ENCODE results near the gene CIROP.

Gene CIROP, protein sequence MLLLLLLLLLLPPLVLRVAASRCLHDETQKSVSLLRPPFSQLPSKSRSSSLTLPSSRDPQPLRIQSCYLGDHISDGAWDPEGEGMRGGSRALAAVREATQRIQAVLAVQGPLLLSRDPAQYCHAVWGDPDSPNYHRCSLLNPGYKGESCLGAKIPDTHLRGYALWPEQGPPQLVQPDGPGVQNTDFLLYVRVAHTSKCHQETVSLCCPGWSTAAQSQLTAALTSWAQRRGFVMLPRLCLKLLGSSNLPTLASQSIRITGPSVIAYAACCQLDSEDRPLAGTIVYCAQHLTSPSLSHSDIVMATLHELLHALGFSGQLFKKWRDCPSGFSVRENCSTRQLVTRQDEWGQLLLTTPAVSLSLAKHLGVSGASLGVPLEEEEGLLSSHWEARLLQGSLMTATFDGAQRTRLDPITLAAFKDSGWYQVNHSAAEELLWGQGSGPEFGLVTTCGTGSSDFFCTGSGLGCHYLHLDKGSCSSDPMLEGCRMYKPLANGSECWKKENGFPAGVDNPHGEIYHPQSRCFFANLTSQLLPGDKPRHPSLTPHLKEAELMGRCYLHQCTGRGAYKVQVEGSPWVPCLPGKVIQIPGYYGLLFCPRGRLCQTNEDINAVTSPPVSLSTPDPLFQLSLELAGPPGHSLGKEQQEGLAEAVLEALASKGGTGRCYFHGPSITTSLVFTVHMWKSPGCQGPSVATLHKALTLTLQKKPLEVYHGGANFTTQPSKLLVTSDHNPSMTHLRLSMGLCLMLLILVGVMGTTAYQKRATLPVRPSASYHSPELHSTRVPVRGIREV

DNA sequence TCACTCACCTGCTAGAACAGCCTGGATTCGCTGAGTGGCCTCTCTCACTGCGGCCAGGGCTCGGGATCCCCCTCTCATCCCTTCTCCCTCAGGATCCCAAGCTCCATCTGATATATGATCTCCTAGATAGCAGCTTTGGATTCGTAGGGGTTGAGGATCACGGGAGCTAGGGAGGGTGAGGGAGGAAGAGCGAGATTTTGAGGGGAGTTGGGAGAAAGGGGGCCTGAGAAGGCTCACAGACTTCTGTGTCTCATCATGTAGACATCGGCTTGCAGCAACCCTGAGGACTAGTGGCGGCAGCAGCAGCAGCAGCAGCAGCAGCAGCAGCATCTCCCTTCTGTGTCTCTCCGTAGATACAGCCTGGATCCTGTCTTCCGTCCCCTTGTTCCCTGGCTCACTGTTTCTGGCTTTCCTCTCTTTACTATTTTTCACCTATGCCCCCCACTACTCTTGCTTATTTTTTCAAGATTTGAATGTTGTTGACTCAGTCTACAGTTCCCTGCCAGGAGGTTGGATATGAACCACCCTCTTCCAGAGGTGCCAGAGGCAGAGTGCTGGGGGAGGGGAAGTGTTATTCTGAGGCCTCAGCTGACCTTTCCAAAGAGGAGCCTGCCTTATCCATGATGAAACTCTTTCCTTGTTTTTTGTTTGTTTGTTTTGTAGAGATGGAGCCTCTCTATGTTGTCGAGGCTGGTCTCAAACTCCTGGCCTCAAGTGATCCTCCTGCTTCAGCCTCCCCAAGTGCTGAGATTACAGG lies at the start of gene CIROP:
Gene CIROP, minus strand, starts transcription at position 399 of the 757 bp plus-strand sequence. Its CDS starts 69 bp downstream, at position 330.
- DNase-seq (ENCODE audit: low spot score), result no peak

DNA sequence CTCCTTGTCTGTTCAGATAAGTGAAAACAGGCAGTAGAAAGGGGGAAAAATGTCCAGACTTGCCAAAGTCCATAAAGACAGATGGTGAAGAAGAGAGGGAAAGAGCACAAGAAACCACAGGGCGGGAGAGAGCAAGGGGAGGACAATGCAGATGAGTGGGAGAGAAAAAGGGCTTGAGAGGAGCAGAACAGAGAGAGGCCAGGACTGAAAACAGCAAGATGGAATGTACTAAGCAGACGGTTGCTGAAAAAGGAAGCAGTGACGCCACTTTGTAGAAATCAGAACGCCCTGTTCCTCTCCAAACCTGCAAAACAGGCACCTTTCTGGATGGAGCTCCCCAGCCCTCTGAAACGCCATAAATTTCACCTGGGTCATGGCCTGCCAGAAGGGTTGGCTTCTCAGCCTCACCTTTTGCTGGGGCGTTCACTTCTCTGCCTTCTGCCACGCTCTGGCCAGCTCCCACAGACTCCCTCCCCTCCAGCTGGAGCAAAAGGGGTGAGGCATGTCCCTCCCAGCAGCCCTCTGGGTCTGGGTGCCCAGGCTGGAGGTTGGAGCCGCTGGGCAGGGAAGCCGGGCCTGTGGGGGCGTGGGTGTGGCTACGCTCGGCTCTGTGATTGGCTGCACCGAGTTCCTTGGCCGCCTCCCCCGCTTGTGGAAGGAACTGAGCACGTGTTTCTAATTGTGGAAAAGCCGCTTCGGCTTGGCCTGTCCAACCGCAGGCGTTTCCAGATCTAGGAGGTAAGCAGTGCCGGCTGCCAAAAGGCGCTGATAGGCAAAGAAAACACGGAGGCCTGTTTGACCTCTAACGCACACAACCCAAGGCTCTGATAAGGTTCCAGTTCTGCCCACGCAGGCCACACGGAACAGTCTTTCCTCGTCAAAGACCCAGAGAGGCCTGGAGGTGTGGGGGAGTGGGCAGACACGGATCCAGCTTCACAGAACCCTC lies 49.3 kb upstream of the CIROP start:
- peak; percentile 78 for DNase-seq (ENCODE audit: low spot score)

DNA sequence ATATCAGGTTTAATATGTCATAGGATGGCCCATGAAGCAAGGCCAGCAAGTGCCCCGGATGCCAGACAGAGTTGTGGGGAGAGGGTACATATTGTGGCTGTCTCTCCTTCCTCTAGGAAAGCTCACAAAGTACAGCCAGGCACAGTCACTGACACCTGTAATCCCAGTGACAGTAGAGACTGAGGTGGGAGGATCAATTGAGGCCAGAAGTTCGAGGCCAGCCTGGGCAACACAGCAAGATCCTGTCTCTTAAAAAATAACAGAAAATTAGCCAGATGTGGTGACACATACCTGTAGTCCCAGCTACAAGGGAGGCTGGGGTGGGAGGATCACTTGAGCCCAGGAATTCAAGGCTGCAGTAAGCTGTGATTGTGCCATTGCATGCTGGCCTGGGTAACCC lies 46.6 kb upstream of the CIROP start:
- DNase-seq (ENCODE audit: low spot score), result no peak

DNA sequence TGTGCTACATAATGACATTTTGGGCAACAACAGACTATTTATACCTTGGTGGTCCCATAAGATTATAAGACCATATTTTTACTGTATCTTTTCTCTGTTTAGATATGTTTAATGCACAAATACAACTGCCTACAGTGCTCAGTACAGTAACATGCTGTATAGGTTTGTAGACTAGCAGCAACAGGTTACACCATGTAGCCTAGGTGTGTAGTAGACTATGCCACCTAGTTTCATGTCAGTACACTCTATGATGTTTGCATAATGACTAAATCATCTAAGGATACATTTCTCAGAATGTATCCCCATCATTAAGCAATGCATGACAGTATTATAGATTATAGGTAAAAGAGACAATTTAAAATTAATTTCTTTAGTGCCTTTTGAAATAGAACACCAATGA lies 45.0 kb upstream of the CIROP start:
- DNase-seq (ENCODE audit: low spot score), result no peak

DNA sequence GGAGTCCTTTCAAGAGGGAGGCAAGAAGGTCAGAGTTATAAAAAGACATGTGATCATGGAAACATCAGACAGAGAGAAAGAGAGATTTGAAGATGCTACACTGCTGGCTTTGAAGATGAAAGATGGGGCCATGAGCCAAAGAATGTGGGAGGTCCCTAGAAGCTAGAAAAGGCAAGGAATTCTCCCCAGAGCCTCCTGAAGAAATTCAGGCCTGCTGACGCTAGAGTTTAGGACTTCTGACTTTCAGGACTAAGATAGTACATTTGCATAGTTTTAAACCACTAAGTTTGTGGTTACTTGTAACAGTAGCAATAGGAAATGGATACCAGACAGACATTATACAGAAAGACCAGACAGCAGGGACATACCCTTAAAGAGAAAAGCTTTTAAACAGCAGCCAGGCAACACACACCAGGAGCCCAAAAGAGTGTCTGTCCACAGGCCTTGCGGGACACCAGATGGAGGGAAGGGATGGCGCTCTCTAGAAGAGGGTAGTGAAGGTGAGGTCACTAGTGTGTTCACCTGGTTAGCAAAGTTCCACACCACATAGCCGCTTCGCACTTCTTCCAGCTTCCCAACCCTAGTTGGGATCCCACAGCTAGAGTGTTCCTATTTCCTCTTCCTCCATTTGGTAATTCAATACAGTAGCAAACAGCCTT lies 43.9 kb upstream of the CIROP start:
- DNase-seq (ENCODE audit: low spot score), result no peak

DNA sequence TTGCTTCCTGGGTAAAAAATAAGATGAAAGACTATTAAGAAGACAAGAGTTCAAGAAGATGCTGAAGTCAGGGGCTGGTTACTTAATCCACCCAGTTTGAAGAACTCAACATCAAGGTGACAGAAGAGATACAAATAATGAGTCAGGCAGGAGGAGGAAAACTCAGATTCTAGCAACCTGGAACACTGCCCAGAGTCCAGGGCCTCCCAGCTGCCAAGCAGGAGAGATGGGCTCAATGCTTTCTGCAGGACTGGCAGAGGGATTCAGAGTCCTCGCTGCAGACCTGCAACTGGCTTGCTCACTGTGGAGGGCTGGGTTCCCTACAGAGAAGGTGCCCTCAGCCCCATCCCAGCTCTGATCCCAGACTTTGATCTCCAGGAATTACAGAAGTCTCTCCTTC lies 42.9 kb upstream of the CIROP start:
- peak; percentile 24 for DNase-seq (ENCODE audit: low spot score)

DNA sequence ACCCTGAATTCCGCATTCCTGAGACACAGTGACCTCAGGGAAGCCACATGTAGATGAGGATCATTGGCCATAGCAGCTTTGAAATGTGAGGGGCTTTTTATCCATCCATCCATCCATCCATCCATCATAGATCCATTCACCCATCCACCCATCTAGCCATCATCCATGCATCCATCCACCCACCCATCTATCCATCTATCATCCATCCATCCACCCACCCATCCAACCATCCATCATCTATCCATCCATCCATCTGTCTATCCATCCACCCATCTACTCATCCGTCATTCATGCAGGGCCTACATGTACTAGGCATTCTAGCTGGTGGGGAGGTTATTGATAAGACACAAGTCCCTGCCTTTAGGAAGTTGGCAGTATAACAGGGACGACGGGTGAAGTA lies 42.2 kb upstream of the CIROP start:
- DNase-seq (ENCODE audit: low spot score), result no peak

DNA sequence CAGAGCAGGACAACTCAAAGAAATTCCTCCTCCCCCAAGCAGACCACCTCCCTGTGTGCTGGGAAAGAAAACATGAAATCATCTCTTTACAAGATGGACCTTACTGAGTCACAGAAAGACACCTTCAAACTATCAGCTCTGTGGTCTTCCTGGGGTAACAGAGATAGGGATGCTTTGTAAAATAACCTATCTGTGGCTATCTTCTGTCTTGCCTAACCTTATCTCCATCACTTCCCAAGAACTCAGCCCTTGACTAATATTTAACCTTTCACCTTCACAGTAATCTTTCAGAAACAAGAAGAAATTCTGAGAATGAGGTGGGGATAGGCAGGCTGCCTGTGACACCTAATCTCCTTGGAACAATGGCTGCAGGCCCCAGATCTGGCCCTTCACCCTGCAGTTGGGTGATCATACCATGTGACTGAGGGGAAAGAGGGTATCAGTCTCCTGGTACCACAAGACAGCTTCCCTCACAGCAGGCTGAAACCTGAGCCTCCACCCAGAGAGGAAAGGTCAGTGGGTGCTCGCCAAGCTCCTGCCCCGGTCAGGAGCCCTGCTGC lies 41.6 kb upstream of the CIROP start:
- DNase-seq (ENCODE audit: low spot score), result no peak

DNA sequence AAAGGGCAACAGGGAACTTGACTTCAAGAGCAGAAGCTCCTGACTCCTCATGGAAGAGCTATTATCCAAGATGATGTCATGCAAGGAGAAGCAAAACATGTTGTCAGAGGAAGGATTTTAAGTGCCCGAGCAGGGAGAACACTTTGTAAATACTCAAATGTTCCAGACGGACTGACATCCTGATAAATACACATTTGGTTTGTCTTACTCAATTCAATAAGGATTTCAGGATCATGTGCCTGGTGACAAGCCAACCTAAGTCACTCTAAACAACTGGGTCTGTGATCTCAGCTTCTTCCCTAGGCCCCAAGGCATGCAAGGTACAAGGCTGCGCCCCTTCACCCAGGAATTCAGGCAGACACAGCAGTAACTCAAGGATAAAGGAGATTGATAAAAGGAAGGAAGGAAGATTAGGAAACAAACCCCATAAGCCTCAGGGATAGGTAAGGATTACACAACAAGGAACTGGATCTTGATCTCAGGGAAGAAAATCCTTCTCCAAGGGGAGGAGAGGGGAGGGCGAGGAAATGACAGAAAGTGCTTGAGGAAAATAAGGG lies 41.1 kb upstream of the CIROP start:
- DNase-seq (ENCODE audit: low spot score), result no peak

DNA sequence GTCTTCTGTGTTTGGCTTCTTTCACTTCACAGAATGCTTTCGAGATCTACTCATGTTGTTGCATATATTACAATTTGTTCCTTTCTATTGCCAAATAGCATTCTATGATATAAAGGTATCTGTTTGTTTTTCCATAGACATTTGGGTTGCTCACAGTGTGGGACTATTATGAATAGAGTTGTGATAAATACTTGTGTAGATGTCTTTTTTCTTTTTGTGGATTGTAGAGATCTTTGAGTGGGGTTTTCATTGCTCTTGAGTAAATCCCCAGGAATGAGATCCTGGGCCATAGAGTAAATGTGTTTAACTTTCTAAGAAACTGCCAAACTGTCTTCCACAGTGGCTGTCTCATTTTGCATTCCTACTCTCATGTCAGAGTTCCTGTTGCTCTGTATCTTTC lies 39.1 kb upstream of the CIROP start:
- no peak for DNase-seq (ENCODE audit: low spot score)

DNA sequence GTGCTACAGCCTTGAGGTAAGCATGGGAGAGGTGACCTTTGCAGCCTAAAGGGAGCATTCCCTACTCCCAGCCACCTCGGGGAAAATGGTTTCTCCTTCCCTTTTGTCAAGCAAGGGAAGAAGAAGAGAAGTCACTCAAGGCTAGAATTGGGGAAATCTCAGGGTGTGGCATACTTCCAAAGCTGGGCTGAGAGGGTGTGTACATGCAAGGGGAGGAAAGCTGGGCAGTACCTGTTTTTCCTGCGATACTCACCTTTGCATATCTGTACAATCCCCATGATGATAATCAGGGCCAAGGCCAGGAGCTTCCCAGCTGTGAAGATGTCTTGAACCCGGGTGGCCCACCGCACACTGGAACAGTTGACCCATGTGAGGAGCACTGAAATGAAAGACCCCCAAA lies 38.0 kb upstream of the CIROP start:
- no peak for DNase-seq (ENCODE audit: low spot score)

DNA sequence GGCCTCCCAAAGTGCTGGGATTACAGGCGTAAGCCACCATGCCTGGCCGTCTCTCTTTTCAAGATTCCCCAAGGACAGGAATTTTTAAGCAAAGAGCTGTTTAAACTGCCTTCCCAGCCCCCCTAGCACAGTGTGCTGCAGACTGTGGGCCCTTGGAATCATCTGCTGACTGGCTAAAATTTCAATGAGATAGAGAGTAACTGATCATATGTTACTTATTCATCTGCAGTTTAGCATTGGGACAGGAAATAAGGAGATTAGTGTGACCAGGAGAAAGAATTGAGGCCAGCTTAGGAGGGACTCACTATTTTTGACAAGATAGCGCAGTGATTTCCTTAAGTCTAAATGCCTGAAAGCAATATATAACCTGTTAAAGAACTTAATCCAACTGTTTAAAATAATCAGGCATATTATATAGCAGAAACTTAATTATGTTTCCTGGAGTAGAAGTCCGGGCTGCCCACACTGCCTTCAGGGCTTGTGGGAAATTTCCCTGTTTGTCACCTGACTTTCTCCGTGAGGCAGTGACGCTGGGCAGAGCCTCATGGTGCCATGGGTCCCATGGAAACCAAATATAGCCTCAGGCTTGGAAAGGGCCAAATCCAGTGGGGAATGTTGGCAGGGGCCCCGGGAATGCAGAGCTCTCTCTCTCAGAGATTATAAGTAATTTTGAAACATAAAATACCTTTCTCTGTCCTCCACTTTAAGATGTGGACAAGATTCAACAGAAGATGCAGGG lies 37.1 kb upstream of the CIROP start:
- DNase-seq (ENCODE audit: low spot score), result peak; percentile 27

DNA sequence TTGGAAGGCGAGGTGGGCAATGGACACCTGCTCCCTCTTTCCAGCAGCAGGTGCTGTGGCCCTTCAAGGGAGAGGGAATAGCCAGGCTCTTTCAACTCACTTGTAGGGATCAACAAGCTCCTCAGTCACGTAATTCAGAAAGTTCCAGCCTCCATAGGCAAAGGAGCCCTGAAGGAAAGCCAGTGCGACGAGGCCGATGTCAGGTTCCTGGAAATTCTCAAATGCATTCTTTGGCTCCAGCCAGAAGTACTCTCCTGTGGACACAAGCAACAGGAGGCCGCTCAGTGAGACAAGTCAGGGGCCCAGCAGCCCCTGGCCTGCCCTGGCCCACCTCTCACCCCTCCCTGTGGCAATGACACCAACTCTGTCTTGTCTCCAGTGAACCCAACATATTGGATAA lies 35.6 kb upstream of the CIROP start:
- no peak for DNase-seq (ENCODE audit: low spot score)

DNA sequence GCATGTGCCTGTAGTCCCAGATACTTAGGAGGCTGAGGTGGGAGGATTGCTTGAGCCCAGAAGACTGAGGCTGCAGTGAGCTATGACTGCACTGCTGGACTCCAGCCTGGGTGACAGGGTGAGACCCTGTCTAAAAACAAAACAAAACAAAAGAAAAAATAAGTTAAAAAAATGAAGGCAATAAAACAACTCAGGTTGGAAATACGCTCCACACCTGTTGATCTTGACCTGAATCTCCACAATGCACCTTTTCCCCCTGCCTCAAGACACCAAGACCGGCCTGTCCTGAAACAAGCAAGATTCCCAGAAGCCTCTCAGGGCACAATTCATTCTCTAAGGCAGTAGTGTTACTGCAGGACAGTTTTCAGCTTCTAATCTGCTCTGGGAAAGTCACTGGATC lies 35.1 kb upstream of the CIROP start:
- no peak for DNase-seq (ENCODE audit: low spot score)

DNA sequence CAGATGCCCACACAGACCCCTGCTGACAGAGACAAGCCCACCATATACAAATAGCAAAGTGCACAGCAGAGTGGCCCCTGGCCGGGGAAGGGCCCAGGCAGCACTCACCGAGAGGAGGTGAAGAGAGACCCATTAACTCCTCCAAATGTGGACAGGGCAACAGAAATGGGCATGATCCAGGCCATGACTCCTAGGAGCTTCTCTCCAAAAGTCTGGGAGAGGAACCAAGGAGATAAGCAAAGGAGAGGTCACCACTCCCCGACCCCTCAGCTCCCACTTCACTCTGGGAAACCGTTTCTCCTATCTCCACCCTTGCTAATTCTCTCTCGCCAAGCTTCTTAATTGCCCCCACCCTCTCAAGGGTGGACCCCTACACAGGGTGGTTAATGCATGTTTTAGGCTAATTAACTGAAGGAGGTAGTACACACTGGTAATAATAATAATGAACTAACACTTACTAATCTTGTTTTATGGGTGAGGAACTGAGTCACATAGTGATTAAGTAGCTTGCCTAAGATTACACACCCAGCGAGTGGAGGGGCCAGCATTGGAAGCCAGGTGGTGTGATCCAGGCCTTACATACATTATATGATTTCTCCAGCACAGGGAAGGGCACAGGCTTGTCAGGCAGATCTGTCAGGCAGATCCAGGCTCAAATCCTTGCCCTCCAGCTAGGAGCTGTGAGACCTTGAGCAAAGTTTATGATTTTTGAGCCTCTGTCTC lies 33.2 kb upstream of the CIROP start:
- peak; percentile 10 for DNase-seq (ENCODE audit: low spot score)

DNA sequence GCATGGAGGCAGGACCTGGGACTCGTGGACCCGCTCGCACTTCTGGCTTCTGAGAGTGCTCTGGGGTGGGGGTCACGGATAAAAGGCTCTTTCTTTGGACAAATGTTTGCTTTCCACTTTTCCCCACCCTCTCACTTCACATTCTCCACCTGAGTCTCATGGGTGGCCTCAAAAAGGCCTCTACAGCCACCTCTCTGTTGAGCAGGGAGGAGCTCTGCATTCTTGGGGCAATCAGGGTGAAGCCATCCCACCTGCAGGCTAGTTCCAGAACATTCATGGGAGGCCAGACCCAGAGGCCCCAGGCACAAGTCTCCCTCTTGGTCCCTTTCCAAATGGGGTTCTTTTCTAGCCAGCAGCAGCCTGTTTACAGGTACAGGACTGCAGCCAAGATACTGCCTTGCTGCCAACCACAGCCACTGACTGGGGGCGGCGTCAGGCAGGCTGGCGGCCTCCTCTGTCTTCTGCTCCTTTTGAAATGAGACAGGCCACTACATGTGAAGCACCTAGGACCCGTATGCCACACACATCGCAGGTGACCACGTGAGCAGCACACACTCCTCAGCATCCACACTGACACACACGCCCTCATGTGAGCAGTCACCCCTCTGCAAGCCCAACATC lies 32.5 kb upstream of the CIROP start:
- DNase-seq (ENCODE audit: low spot score), result no peak

DNA sequence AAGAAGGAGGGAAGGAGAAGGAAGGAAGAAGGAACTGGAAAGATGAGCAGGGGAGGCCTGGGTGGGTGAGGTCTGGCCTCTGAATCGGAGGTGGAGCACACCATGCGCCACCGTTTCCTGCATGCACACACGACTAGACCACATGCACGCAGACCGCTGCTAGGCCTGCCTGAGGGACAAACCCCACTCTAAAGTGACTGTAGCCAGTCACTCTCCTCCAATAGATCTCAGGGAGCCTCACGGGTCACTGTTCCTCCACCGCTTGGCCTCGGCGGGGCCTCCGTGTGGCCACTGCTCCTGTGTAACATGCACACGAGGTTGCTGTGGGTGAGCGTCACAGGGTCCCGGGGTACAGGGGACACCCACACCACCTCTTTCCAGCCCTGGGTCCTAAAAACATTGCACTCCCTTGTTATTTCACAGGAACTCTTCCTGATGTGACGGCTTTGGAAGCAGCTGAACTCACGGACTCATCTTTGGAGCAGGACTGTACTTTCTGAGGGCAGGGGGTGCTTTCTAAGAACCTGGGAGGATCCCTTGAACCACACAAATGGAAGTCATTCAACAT lies 31.9 kb upstream of the CIROP start:
- no peak for DNase-seq (ENCODE audit: low spot score)

DNA sequence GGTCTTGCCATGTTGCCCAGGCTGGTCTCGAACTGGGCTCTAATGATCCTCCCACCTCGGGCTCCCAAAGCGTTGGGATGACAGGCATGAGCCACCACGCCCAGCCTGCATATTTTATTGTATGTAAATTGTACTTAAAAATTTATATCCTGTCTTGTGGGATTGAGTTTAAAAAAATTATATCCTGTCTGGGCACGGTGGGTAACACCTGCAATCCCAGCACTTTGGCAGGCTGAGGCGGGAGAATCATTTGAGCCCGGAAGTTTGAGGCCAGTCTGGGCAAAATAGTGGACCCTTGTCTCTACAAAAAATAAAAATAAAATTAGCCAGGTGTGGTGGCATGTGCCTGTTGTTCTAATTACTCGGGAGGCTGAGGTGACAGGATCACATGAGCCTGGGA lies 28.2 kb upstream of the CIROP start:
- no peak for DNase-seq (ENCODE audit: low spot score)
